Fibroblast of mammary gland (primary cell): Measurements from ENCODE around the gene WASF2.

Experiments
- DNase-seq: peaks from one replicate; pipeline ENCODE4 v3.0.0-alpha.2; 2010; ENCODE audit warnings: low read depth
- H3K4me3 ChIP-seq: 2 replicates; pipeline ENCODE4 v1.5.1; 2011; ENCODE audit warnings: low read depth, mild to moderate bottlenecking, low read length, moderate library complexity; ENCODE audit not compliant: control insufficient read depth
- TF ChIP-seq, protein P1 (sequence below): conservative IDR thresholded peaks from 2 replicates; pipeline ENCODE4 v1.5.1; 2011; ENCODE audit warnings: low read depth, low read length, inconsistent platforms; ENCODE audit not compliant: control insufficient read depth, insufficient read depth

Gene WASF2

DNA sequence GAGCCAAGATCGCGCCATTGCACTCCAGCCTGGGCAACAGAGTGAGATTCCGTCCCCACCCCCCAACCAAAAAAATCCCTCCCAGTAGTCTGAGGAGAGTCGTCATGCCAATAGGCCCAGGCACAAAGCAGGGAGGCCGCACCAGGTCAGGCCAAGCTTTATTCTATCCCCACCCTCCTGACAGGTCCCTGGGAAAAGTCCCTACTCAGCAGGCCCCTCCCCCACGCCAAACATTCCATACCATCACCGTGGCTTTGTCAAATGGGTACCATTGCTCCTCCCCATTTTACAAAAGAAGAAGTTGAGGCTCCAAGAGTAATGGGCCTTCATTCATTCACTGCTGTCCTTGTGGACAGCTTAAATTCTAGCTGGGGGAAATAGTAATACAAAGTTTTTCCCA, 92.2 kb downstream of the WASF2 start:
- no peak for DNase-seq
- no peak overlapping the region for H3K4me3 ChIP-seq
- TF ChIP-seq, protein P1, sequence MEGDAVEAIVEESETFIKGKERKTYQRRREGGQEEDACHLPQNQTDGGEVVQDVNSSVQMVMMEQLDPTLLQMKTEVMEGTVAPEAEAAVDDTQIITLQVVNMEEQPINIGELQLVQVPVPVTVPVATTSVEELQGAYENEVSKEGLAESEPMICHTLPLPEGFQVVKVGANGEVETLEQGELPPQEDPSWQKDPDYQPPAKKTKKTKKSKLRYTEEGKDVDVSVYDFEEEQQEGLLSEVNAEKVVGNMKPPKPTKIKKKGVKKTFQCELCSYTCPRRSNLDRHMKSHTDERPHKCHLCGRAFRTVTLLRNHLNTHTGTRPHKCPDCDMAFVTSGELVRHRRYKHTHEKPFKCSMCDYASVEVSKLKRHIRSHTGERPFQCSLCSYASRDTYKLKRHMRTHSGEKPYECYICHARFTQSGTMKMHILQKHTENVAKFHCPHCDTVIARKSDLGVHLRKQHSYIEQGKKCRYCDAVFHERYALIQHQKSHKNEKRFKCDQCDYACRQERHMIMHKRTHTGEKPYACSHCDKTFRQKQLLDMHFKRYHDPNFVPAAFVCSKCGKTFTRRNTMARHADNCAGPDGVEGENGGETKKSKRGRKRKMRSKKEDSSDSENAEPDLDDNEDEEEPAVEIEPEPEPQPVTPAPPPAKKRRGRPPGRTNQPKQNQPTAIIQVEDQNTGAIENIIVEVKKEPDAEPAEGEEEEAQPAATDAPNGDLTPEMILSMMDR, result no peak

DNA sequence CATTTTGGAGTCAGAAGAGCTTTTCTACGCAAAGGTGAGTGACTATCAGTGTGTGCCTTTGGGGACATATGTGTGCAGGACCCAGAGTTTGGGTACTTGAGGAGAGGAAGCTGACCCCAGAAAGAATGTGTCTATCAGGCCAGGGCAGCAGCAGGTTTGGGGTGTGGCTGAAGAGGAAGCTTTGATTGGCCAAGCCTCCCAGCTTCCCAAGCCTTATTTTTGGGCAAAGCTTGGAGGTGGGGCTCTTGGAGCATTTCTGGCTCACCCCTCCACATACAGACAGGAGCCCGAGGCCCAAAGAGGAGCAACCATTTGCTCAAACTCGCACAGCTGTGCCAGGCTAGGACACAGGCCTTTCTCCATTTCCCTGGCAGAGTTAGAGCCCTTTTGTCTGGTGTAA, 92.9 kb downstream of the WASF2 start:
- H3K4me3 ChIP-seq, result no peak overlapping the region
- TF ChIP-seq, protein P1, result no peak
- DNase-seq, result no peak

DNA sequence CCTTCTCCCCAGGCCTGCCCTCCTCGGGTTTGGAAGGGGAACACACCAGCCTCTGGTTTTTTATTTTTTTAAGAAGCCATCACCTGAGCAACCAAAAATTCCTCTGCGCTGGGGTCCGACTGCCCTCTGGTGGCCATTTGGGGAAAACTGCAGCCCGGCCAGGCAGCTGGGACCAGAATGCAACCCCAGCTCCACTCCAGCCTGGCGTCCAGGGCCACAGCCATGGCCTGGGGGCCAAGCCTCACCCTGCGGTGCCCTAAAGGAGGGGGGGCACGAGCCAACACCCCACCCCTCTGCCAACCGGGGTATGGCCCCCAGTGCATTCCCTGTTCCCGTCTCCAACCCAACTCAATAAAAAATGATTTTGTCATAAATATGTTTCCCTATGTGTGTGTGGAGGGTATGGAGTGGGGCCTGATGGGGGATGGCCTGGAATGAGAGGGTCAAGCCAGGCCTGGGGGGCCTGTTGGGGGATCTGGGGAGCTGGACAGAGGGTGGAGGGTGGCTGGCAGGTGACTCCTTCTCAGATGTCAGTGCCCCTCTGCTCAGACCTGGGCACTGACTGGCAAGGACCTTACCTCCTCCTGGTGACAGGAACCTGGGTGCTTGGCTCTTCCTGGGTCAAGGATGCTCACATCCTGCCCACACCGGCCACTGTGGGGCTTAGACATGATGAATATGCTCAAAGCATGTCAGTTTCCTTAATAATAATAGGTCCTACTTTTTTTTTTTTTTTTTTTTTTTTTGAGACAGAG, 94.3 kb downstream of the WASF2 start:
- DNase-seq, result peak; percentile 64
- no peak overlapping the region for H3K4me3 ChIP-seq
- TF ChIP-seq, protein P1, result peak; percentile 84

DNA sequence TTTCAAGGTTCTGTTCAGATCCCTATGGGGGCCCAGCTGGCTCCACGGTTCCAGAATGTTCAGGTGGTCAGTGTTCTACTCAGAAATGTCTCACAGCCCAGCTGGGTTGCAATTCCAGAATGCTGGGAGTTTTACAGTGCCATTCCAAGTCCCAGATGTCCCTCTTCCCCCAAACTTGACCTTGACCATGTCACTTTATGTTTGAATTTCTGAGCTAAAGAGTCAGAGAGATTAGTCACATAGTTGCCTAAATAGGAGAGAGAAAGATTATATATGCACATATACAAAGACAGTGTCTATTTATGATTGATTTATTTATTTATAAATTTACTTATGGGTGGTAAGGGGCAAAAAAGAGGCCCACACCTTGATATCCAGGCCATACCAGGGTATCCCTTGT, 95.0 kb downstream of the WASF2 start:
- TF ChIP-seq, protein P1, result no peak
- DNase-seq, result no peak
- no peak overlapping the region for H3K4me3 ChIP-seq

DNA sequence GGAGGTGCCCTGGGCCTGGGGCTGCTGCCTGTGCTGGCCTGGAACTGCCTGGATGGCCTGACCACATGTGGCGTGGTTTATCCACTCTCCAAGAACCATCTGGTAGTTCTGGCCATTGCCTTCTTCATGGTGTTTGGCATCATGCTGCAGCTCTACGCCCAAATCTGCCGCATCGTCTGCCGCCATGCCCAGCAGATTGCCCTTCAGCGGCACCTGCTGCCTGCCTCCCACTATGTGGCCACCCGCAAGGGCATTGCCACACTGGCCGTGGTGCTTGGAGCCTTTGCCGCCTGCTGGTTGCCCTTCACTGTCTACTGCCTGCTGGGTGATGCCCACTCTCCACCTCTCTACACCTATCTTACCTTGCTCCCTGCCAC, 95.7 kb downstream of the WASF2 start:
- H3K4me3 ChIP-seq, result no peak overlapping the region
- DNase-seq, result no peak
- TF ChIP-seq, protein P1, result no peak

DNA sequence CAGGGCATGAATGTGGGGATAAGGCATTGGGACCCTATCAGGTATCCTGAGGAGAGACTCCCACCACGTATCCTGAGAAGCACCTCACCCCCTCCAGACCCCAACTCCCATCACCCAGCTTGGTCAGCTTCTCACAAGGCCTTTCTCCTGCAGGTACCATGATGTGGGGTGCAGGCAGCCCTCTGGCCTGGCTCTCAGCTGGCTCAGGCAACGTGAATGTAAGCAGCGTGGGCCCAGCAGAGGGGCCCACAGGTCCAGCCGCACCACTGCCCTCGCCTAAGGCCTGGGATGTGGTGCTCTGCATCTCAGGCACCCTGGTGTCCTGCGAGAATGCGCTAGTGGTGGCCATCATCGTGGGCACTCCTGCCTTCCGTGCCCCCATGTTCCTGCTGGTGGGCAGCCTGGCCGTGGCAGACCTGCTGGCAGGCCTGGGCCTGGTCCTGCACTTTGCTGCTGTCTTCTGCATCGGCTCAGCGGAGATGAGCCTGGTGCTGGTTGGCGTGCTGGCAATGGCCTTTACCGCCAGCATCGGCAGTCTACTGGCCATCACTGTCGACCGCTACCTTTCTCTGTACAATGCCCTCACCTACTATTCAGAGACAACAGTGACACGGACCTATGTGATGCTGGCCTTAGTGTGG, 96.2 kb downstream of the WASF2 start:
- TF ChIP-seq, protein P1, result no peak
- H3K4me3 ChIP-seq, result no peak overlapping the region
- no peak for DNase-seq
